Stimulated activated CD8-positive, alpha-beta memory T cell treated with anti-CD3 and anti-CD28 coated beads, Interleukin-4, amount 100 ng/mL, for 1 hour (primary cell): ENCODE measurements around the gene SYNGAP1.
"Not testable (repeated sequence)": the region's sequence is repeated elsewhere in the genome, so short reads cannot be mapped to it uniquely, and the experiment has no call there.

Experiments used
- DNase-seq, 2 donors: peaks; one replicate each; pipeline ENCODE4 v3.0.0-alpha.2; 2020; ENCODE audit warnings: low read depth in 2 of 2, low spot score in 1 of 2

SYNGAP1 gene

GRCh38 chr6:33419580-33420490 lies at the start of gene SYNGAP1:
Gene SYNGAP1 (plus strand): TSS chr6:33420065. CDS start chr6:33420265, 200 bp downstream.
- DNase-seq = no peak

GRCh38 chr6:33371901-33372300 lies 48.0 kb upstream of the SYNGAP1 start:
- DNase-seq = not testable (repeated sequence)

GRCh38 chr6:33372526-33373123 lies 47.2 kb upstream of the SYNGAP1 start:
- DNase-seq = no peak

GRCh38 chr6:33373960-33374910 lies 45.6 kb upstream of the SYNGAP1 start:
- DNase-seq = no peak

- no peak for DNase-seq
Measured at GRCh38 chr6:33375143-33375671, 44.7 kb upstream of the SYNGAP1 start.

GRCh38 chr6:33377171-33377570 lies 42.7 kb upstream of the SYNGAP1 start:
- DNase-seq = no peak

GRCh38 chr6:33379184-33379583 lies 40.7 kb upstream of the SYNGAP1 start:
- not testable (repeated sequence) for DNase-seq

GRCh38 chr6:33380272-33380981 lies 39.4 kb upstream of the SYNGAP1 start:
- DNase-seq = no peak

GRCh38 chr6:33383427-33384185 lies 36.3 kb upstream of the SYNGAP1 start:
- DNase-seq = no peak

GRCh38 chr6:33384581-33385020 lies 35.3 kb upstream of the SYNGAP1 start:
- no peak for DNase-seq

- DNase-seq = no peak
Measured at GRCh38 chr6:33390173-33390572, 29.7 kb upstream of the SYNGAP1 start.

- DNase-seq = no peak
Measured at GRCh38 chr6:33390767-33391277, 29.0 kb upstream of the SYNGAP1 start.

- DNase-seq = peak; percentile 97 to 99
Measured at GRCh38 chr6:33391278-33391921, 28.5 kb upstream of the SYNGAP1 start, which contains the start of gene KIFC1. Gene KIFC1 (plus strand): TSS chr6:33391823. CDS start chr6:33391986, 163 bp downstream.

GRCh38 chr6:33391922-33392594 lies 27.8 kb upstream of the SYNGAP1 start:
- no peak for DNase-seq

- no peak for DNase-seq
Measured at GRCh38 chr6:33392595-33392948, 27.3 kb upstream of the SYNGAP1 start.

GRCh38 chr6:33392979-33393378 lies 26.9 kb upstream of the SYNGAP1 start:
- DNase-seq = no peak

- DNase-seq = no peak
Measured at GRCh38 chr6:33397541-33397940, 22.3 kb upstream of the SYNGAP1 start.

- not testable (repeated sequence) for DNase-seq
Measured at GRCh38 chr6:33398601-33399000, 21.3 kb upstream of the SYNGAP1 start.
